Lung (tissue), 12 donors: ENCODE data around the gene ZNF358. TPM values are rescaled to one million over a fixed set of nuclear protein-coding genes. Genes with fewer than 3 reads are reported as not detected.
A peak's percentile ranks its signal among the peaks of the same experiment; 100 is the strongest.

ENCODE experiments used
- ATAC-seq: fragments of 200-7000 bp; cut with Tn5 transposase; one replicate; pipeline ENCODE4 v1.9.1; 2020; ENCODE audit warnings: moderate number of reproducible peaks; ENCODE audit not compliant: insufficient read depth, low FRiP score
- DNase-seq, 3 donors: peaks; one replicate each; pipeline ENCODE4 v3.0.0-alpha.2; 2013 to 2017
- H3K27ac ChIP-seq, 2 donors: one replicate each; pipeline ENCODE4 v1.5.1; 2013; ENCODE audit warnings: mild to moderate bottlenecking in 2 of 2, moderate library complexity in 2 of 2, control low read depth in 1 of 2, inconsistent platforms in 1 of 2, low read depth in 1 of 2, low read length in 1 of 2
- H3K27me3 ChIP-seq, 3 donors: one replicate each; pipeline ENCODE4 v1.5.1; 2013; ENCODE audit warnings: low read length in 2 of 3; ENCODE audit not compliant: control insufficient read depth in 3 of 3, insufficient read depth in 3 of 3
- H3K36me3 ChIP-seq, 4 donors: one replicate each; pipeline ENCODE4 v1.5.1; 2013; ENCODE audit warnings: low read length in 4 of 4, mild to moderate bottlenecking in 1 of 4, moderate library complexity in 1 of 4; ENCODE audit not compliant: control insufficient read depth in 4 of 4, insufficient read depth in 4 of 4
- H3K4me1 ChIP-seq, 5 donors: one replicate each; pipeline ENCODE4 v1.5.1; 2013; ENCODE audit warnings: low read length in 5 of 5, mild to moderate bottlenecking in 2 of 5, moderate library complexity in 1 of 5; ENCODE audit not compliant: control insufficient read depth in 5 of 5, insufficient read depth in 5 of 5
- H3K4me3 ChIP-seq: one replicate; pipeline ENCODE4 v1.5.1; 2013; ENCODE audit warnings: mild to moderate bottlenecking, control low read depth, moderate library complexity
- H3K9ac ChIP-seq, 2 donors: one replicate each; pipeline ENCODE4 v1.5.1; 2013; ENCODE audit warnings: low read length in 2 of 2, control low read depth in 1 of 2; ENCODE audit not compliant: insufficient read depth in 1 of 2
- H3K9me3 ChIP-seq, 4 donors: one replicate each; pipeline ENCODE4 v1.5.1; 2013; ENCODE audit warnings: low read length in 3 of 4, mild to moderate bottlenecking in 1 of 4, moderate library complexity in 1 of 4; ENCODE audit not compliant: control insufficient read depth in 4 of 4, insufficient read depth in 3 of 4
- CTCF ChIP-seq: IDR thresholded peaks from 2 replicates; pipeline ENCODE4 v1.5.1; 2012; ENCODE audit warnings: mild to moderate bottlenecking; ENCODE audit errors: control extremely low read depth, extremely low read depth
- WGBS, 2 donors: extraction: QIAGEN DNeasy Blood & Tissue Kit; methylation state at CpG; one replicate each; pipeline ENCODE4 v1.1.7; 2013; 5-methylcytosine and 5-hydroxymethylcytosine counted together
- polyA plus RNA-seq, 2 donors: library from polyadenylated mRNA; stranded (reverse); fragments of 200-250 nt; gene quantifications; one replicate each; pipeline ENCODE4 v1.2.1, GENCODE V29; 2013
- total RNA-seq, 2 donors: library from RNA; depleted of rRNA in 1 of 2; stranded (reverse); fragments of >200 nt in 1 of 2; gene quantifications; one replicate each; pipeline ENCODE4 v1.2.1, GENCODE V29; 2014 to 2021
- donor health status: control.
- donor health status: control.
- donor health status: Bipolar disorder and iron deficiency.
- donor health status: healthy.
- donor health status: DM: yes; HTN: yes; CAD: no.

Gene ZNF358
- total and polyA plus RNA-seq, 4 donors: 24.2 to 71.8 (median 34.7) TPM

- Histone ChIP-seq H3K9me3 (no peaks in the 10 kb centered on the region), H3K36me3 (peaks cover 5 to 40% (median 9%) of the 10 kb centered on the region in 4 donors), H3K9ac (peak overlapping the region in 1 of 2 donors; percentile 47), H3K4me3 (peak overlapping the region; percentile 75), H3K27me3 (no peaks in the 10 kb centered on the region), H3K27ac (peak overlapping the region in 1 of 2 donors; percentile 3), H3K4me1 (peaks cover 0 to 16% (median 0%) of the 10 kb centered on the region in 5 donors)
- ATAC-seq (no peak), DNase-seq (no peak)
- no peak for TF ChIP-seq CTCF
- WGBS, 2 donors: 10% methylated on average over 23 of the region's 23 CpGs
These were observed 7.2 kb downstream of the ZNF358 start for GRCh38 chr19:7522923-7523667.

GRCh38 chr19:7524523-7524922 is 8.6 kb downstream of the ZNF358 start:
- H3K4me3 ChIP-seq: no peak overlapping the region
- no peak for TF ChIP-seq CTCF
- no peaks in the 10 kb centered on the region for H3K9me3 ChIP-seq
- H3K27ac ChIP-seq: no peak overlapping the region
- DNase-seq (no peak), ATAC-seq (no peak)
- no peaks in the 10 kb centered on the region for H3K27me3 ChIP-seq
- H3K4me1 ChIP-seq: peaks cover 0 to 16% (median 0%) of the 10 kb centered on the region in 5 donors
- WGBS, 2 donors: 95% methylated on average over 5 of the region's 5 CpGs
- no peak overlapping the region for H3K9ac ChIP-seq
- peaks cover 3 to 47% (median 7%) of the 10 kb centered on the region in 4 donors for H3K36me3 ChIP-seq

GRCh38 chr19:7524992-7525739 is 9.3 kb downstream of the ZNF358 start:
- Histone ChIP-seq H3K4me3 (no peak overlapping the region), H3K9ac (no peak overlapping the region), H3K36me3 (peaks cover 1 to 47% (median 8%) of the 10 kb centered on the region in 4 donors), H3K4me1 (peaks cover 0 to 16% (median 0%) of the 10 kb centered on the region in 5 donors), H3K27me3 (no peaks in the 10 kb centered on the region), H3K27ac (no peak overlapping the region), H3K9me3 (no peaks in the 10 kb centered on the region)
- ATAC-seq: no peak
- WGBS, 2 donors: 96 to 97% methylated on average over 20 of the region's 20 CpGs
- no peak for TF ChIP-seq CTCF
- DNase-seq: no peak
